Kidney glomerular epithelial cell (primary cell): ENCODE measurements around the gene SLC19A2.
"Not testable (repeated sequence)": the region's sequence is repeated elsewhere in the genome, so short reads cannot be mapped to it uniquely, and the experiment has no call there.

Experiments used
- DNase-seq: peaks from one replicate; lab custom pipeline; 2025; lab: John Stamatoyannopoulos, UW

SLC19A2 gene

GRCh38 chr1:169508432-169509338, 22.9 kb upstream of the SLC19A2 start:
- no peak for DNase-seq

DNA sequence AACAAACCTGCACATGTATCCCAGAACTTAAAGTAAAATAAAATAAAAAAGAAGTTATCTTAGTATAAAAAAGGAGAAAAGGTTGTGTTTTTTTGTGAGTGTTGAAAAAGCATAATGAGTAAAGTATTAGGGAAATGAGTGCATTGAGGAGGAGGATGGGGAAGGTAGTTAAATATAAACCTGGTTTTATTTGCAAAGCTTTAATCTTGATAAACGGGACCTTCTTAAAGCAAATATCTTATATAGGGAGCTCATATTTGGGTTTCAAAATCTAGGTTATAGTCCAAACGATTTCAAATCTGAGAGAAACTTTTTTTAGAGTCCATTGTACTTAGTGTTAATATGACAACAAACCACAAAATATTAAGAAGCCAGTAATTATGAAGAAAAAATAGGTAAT, 21.7 kb upstream of the SLC19A2 start:
- no peak for DNase-seq

- DNase-seq: not testable (repeated sequence)
Measured at GRCh38 chr1:169503601-169504000, 17.9 kb upstream of the SLC19A2 start.

- no peak for DNase-seq
Measured at GRCh38 chr1:169499807-169500206, 14.1 kb upstream of the SLC19A2 start.

GRCh38 chr1:169497317-169497716, 11.6 kb upstream of the SLC19A2 start:
- no peak for DNase-seq

GRCh38 chr1:169495916-169496315, 10.2 kb upstream of the SLC19A2 start:
- no peak for DNase-seq

GRCh38 chr1:169495046-169495775, 9.5 kb upstream of the SLC19A2 start:
- DNase-seq: no peak

DNA sequence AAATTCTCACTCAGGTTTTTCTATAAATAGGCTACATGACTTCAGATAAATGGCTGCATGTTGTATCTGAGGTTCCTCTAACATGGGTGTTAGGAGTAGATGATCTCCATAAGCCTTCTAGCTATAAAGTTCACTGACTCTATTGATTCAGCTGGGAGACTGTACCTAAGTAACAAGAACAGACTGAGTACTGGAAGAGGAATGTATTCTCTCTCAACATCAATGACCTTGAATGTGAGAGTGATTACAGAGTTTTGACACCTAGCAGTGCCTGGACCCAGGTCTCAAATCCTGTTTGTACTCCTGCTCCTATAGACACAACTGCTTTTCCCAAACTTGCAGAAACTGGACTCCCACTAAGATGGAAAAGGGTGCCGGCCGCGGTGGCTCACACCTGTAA, 8.6 kb upstream of the SLC19A2 start:
- no peak for DNase-seq

DNA sequence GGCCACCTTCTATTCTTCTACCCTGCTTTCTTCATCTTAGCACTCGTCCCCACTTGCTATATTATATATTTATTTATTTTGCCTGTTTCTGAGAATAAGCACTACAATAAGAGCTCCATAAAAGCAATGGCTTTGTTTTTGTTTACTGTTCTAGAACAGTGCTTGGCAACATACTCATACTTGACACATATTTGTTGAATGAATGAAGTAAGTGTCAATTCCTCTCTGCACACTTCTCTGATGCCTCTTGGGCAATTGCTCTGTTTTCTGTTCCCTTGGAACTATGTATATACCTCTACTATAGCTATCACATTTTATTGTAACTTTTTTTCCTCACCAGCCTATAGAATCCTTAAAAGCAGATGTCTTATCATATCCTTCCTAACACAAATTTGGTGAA, 7.5 kb upstream of the SLC19A2 start:
- no peak for DNase-seq

DNA sequence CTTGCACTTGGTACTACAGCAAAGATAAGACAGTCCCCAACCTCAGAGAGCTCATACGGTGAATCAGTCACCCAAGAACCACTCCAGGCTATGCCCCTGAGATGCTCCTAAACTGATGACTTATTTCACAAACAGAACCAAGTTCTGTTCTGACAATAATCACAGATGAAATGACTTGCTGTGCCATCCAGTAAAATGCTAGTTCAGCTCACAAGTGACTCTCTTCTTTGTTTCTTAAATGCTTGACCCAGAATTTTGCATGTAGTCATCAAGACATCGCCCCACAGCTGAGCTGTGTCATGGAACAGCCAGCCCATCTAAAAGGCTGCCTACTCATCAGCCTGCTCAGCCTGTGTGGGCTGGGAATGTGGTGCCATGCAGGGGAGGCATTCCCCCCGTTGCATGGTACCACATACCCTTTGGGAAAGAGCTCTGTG, 6.1 kb upstream of the SLC19A2 start:
- DNase-seq: no peak

DNA sequence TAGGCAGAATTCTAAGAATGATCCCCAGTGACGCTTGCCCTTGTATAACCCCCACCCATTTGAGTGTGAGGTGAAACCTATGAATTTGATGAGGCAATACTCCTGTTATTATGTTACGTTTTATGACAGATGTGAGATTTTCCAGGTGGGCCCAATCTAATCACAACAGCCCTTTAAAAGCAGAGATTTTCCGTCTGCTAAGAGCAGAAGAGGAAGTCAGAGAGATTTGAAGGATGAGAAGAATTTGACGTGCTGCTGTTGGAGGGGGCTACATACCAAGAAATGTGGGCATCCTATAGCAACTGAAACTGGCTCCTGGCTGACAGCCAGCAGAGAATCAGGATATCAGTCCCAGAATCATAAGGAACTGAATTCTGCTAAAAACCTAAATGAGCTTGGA, 2.4 kb upstream of the SLC19A2 start:
- no peak for DNase-seq

- DNase-seq: no peak
Measured at GRCh38 chr1:169487561-169487960, 1.8 kb upstream of the SLC19A2 start.

DNA sequence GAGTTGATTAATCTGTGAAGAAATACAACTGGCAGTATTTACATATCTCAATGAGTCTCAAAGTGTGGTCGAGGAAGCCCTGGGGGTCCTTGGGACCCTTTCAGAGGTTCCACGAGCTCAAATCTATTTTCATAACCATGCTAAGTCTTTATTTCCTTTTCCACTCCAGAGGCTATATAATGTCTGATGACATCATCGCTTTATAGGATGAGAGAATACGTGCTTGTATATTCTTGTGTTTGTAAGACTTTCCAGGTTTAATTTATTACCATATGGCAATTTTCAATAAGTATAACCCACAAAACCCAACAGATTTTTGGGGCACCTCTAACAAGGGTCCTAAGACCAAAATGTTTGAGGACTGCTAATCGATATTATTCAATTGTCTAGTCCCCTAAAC, 1.4 kb upstream of the SLC19A2 start:
- DNase-seq: no peak

- peak; percentile 84 for DNase-seq
Measured at GRCh38 chr1:169486281-169487051, 722 bp upstream of the SLC19A2 start.

DNA sequence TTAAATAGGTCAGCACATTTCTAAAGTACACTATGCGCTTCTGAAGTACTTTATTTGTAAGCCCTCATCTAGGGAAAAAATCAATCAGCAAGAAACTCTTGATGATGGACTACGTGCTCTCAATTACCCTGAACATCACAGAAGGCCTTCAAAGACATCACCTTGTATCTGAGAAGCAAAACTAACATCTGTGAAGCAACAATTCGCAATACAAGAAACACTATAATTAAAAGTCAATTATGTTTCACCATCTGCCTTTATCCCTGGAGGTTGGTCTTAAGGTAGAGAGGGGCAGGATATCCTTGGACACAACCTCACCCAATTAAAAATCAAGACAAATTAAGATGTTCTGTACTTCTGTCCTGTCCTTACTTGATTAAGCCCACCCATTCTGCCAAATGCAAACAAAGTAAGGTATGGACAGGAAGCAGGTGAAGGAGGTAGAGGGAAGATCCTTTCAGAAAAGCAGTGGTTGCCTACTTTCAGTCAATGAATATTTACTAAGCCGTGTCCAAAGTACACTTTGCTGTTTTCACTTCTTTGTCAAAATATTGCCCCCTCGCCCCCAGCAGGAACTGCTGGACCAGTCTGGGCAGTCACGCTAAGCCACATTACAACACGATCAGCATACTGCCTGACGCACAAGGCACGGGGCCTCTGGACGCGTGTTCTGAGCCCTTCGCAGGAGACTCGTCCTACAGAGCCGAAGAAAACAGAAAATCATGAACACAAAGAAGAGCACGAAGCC, 887 bp downstream of the SLC19A2 start:
- peak; percentile 30 for DNase-seq

- DNase-seq: no peak
Measured at GRCh38 chr1:169484101-169484500, 1.6 kb downstream of the SLC19A2 start.

DNA sequence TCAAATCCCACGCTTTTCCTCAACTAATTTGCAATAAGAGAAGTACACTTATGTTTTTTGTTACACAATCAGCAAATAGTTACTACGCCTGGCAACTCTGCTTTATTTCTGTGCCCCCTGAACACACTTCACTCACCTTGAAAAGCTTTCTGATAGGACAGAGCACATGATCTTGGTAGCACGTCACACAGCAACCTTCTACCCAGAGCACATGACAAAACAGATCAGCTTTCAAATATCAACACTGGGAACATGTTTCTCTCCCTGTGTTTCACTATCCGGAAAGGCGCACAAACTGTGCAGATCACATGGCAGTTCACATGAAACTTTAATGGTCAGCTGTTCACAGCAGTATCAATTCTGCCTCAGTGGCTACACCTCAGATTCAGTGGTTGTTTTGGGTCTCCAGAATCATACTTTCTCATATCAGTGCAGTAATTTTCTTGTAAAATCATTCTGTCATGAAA, 2.2 kb downstream of the SLC19A2 start:
- DNase-seq: no peak

DNA sequence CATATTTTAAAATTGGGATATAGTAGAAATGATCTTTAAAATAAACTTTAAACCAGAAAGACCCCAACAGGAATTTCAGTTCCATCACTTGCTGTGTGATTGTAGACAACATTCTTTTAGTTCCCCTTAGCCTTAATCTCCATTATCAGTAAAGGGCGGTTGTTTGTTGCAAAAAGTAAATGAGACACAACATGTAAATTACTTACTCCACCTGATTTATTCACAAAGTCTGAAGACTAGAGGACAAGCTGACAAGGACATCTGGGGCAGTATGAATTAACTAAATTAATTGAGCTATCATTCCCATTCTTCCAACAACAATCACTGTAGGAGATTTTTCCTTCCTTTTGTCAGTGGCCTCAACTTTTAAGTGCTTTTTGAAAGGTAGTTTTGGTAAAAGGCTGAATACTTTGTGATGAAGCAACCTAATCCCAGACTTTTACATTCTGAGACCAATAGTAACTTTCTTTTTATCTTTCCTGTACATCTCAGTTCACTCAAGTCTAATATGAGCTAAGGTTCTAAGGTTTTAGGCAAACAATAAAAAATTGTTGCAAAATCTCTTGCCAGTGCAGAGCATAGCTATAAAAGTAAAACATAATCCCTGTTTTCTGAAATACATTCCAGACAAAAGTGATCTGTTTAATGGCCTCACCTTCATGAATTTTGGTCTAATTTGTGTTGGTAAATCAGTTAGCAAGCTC, 6.2 kb downstream of the SLC19A2 start:
- no peak for DNase-seq

- no peak for DNase-seq
Measured at GRCh38 chr1:169478094-169478672, 7.6 kb downstream of the SLC19A2 start.

DNA sequence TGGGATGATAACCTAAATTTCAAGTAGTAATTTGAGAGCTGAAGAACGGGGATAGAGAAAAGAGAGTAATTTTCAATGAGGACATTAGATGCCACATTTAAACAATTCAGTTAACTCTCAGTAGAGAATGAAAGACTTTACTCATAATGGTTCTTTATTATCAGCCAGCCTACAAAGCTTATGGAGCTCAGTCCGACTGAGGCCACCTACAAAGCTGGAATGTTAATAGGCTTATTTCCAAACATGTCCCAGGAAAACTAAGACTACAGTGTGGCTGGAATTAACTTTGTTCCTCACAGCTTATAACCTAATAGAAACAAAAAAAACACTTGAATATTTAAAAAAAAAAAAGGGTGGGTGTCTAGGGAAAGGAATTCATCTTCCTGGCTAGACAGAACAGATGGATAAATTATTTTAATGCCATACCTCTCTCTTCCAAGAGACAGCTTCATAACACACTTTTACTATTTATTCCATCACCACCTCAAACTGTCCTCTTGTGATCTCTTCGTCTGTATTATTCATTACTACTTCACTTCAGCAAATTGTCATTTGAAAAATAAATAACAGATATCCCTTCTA, 9.8 kb downstream of the SLC19A2 start:
- DNase-seq: no peak
